HUES6 (cell line): ENCODE data around the gene LBP.

Experiments used
- H3K27ac ChIP-seq: 2 replicates; pipeline ENCODE4 v1.7.0; 2013; ENCODE audit warnings: low read depth, mild to moderate bottlenecking, low read length, inconsistent platforms
- H3K27me3 ChIP-seq: 2 replicates; pipeline ENCODE4 v1.6.1; 2013; ENCODE audit warnings: low read length; ENCODE audit not compliant: control insufficient read depth, insufficient read depth
- H3K36me3 ChIP-seq: 2 replicates; pipeline ENCODE4 v1.6.1; 2013; ENCODE audit warnings: low read length; ENCODE audit not compliant: control insufficient read depth, insufficient read depth
- H3K4me1 ChIP-seq: 2 replicates; pipeline ENCODE4 v1.6.1; 2013; ENCODE audit warnings: low read length; ENCODE audit not compliant: control insufficient read depth, insufficient read depth
- H3K4me3 ChIP-seq: 2 replicates; pipeline ENCODE4 v1.5.1; 2013; ENCODE audit warnings: low read depth, low read length
- H3K9ac ChIP-seq: one replicate; pipeline ENCODE4 v1.6.1; 2013; ENCODE audit warnings: mild to moderate bottlenecking, low read length
- H3K9me3 ChIP-seq: 2 replicates; pipeline ENCODE4 v1.6.1; 2013; ENCODE audit warnings: low read depth, low read length; ENCODE audit not compliant: control insufficient read depth, insufficient read depth

LBP gene

DNA sequence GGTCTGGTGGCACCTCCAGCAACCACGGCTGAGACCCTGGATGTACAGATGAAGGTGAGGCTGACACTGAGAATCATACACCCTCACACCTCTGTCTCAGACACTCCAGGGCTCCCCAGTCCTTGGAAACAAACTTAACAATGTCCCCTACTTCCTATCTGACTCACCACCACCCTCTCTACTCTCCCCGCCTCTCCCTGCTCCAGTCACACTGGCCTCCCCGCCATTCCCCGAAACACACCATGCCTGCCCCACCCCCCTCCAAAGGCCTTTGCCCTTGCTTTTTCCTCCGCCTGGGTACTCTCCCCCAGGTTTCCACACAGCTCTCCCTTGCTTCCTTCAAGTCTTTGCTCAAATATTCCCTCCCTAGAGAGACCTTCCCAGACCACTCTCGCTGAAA, 26.1 kb upstream of the LBP start:
- no peaks in the 10 kb centered on the region for H3K4me1 ChIP-seq
- peaks cover 13% of the 10 kb centered on the region; the same call in 1 of the 2 replicates for H3K27me3 ChIP-seq
- H3K9ac ChIP-seq: no peak overlapping the region
- H3K9me3 ChIP-seq: no peaks in the 10 kb centered on the region
- no peak overlapping the region for H3K4me3 ChIP-seq
- H3K36me3 ChIP-seq: no peaks in the 10 kb centered on the region
- H3K27ac ChIP-seq: no peak overlapping the region

- peaks cover 13% of the 10 kb centered on the region; the same call in 1 of the 2 replicates for H3K27me3 ChIP-seq
- no peaks in the 10 kb centered on the region for H3K9me3 ChIP-seq
- H3K4me1 ChIP-seq: no peaks in the 10 kb centered on the region
- no peaks in the 10 kb centered on the region for H3K36me3 ChIP-seq
- H3K27ac ChIP-seq: no peak overlapping the region
- no peak overlapping the region for H3K4me3 ChIP-seq
- no peak overlapping the region for H3K9ac ChIP-seq
Measured at GRCh38 chr20:38321959-38322598, 24.2 kb upstream of the LBP start.

- no peak overlapping the region for H3K27ac ChIP-seq
- H3K36me3 ChIP-seq: no peaks in the 10 kb centered on the region
- no peaks in the 10 kb centered on the region for H3K9me3 ChIP-seq
- no peak overlapping the region for H3K9ac ChIP-seq
- H3K4me1 ChIP-seq: no peaks in the 10 kb centered on the region
- H3K27me3 ChIP-seq: peaks cover 13% of the 10 kb centered on the region; the same call in 1 of the 2 replicates
- H3K4me3 ChIP-seq: no peak overlapping the region
Measured at GRCh38 chr20:38324159-38324558, 22.1 kb upstream of the LBP start.

DNA sequence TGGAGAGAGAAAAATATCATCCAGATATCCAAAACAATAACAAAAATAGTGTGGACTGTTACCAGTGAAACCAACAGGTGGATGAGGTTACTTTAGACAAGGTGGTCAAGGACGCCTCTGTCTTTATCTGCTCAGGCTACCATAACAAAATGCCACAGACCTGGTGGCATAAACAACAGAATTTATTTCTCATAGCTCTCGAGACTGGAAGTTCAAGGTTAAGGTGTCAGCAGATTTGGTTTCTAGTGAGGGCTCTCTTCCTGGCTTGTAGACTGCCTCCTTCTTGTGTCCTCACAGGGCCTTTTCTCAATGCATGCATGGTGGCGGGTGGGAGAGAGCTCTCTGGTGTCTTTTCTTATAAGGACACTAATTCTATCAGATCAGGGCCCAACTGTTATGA, 21.1 kb upstream of the LBP start:
- Histone ChIP-seq H3K4me1 (no peaks in the 10 kb centered on the region), H3K9me3 (no peaks in the 10 kb centered on the region), H3K36me3 (no peaks in the 10 kb centered on the region), H3K4me3 (no peak overlapping the region), H3K9ac (no peak overlapping the region), H3K27me3 (peaks cover 6% of the 10 kb centered on the region; the same call in 1 of the 2 replicates), H3K27ac (no peak overlapping the region)

DNA sequence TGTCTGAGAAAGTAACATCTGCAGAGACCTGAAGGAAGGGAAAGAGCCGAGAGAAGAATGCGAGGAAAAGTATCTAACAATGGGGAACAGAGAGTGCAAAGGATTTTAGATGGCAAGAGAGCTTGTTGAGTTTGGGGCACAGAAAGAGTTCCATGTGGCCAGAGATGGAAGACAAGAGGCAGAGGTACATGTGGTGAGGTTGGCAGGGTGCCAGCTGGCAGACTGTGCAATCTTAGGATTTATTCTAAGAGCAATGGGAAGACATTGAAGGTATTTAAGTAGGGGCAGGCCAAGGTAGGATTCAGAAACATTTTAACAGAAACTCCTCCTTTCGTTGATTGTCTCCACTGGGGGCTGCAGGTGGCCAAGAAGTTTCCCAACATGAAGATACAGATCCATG, 20.4 kb upstream of the LBP start:
- Histone ChIP-seq H3K9ac (no peak overlapping the region), H3K4me1 (no peaks in the 10 kb centered on the region), H3K36me3 (no peaks in the 10 kb centered on the region), H3K27me3 (peaks cover 6% of the 10 kb centered on the region; the same call in 1 of the 2 replicates), H3K27ac (no peak overlapping the region), H3K9me3 (no peaks in the 10 kb centered on the region), H3K4me3 (no peak overlapping the region)

DNA sequence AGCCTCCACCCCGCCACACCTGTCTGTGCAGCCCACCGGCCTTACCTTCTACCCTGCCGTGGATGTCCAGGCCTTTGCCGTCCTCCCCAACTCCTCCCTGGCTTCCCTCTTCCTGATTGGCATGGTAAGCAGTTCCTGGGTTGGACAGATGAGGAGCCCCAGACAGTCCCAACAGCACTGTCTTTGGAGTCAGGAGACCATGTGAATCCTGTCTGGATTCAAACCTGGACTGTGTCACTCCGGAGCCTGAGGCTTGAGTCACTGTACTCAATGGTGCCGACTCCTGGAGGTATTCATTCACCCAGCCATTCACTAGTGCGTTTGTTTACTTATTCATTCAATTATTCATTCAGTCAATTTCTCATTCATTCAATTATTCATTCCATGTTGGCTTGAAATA, 20.0 kb upstream of the LBP start:
- peaks cover 4% of the 10 kb centered on the region; the same call in 1 of the 2 replicates for H3K27me3 ChIP-seq
- H3K36me3 ChIP-seq: no peaks in the 10 kb centered on the region
- no peaks in the 10 kb centered on the region for H3K4me1 ChIP-seq
- H3K9ac ChIP-seq: no peak overlapping the region
- no peak overlapping the region for H3K27ac ChIP-seq
- no peaks in the 10 kb centered on the region for H3K9me3 ChIP-seq
- no peak overlapping the region for H3K4me3 ChIP-seq

DNA sequence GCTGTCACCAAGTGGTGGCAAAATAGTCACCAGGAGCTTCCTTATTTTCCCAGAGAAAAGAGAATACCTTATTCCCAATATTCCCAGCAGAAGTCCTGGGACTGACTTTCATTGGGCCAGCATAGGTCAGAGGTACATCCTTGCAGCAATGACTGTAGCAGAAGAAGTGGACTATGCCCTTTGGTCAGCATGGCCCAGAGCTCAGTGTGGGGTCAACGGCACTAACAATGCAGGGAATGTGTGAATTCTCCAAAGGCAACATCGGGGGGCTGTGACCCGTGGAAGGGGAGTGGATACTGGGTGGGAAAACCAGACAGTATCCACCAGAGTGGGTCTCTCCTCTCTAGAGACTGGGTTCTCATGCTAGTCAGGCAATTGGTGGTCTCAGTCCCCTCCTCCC, 15.6 kb upstream of the LBP start:
- Histone ChIP-seq H3K9ac (no peak overlapping the region), H3K4me3 (no peak overlapping the region), H3K9me3 (no peaks in the 10 kb centered on the region), H3K27me3 (no peaks in the 10 kb centered on the region), H3K4me1 (no peaks in the 10 kb centered on the region), H3K27ac (no peak overlapping the region), H3K36me3 (no peaks in the 10 kb centered on the region)

GRCh38 chr20:38331245-38331644, 15.0 kb upstream of the LBP start:
- no peaks in the 10 kb centered on the region for H3K9me3 ChIP-seq
- H3K27me3 ChIP-seq: no peaks in the 10 kb centered on the region
- no peak overlapping the region for H3K9ac ChIP-seq
- no peak overlapping the region for H3K4me3 ChIP-seq
- H3K4me1 ChIP-seq: no peaks in the 10 kb centered on the region
- no peak overlapping the region for H3K27ac ChIP-seq
- no peaks in the 10 kb centered on the region for H3K36me3 ChIP-seq

- Histone ChIP-seq H3K27ac (no peak overlapping the region), H3K4me1 (no peaks in the 10 kb centered on the region), H3K9me3 (no peaks in the 10 kb centered on the region), H3K9ac (no peak overlapping the region), H3K4me3 (no peak overlapping the region), H3K27me3 (no peaks in the 10 kb centered on the region), H3K36me3 (no peaks in the 10 kb centered on the region)
Measured at GRCh38 chr20:38331814-38332213, 14.5 kb upstream of the LBP start.

DNA sequence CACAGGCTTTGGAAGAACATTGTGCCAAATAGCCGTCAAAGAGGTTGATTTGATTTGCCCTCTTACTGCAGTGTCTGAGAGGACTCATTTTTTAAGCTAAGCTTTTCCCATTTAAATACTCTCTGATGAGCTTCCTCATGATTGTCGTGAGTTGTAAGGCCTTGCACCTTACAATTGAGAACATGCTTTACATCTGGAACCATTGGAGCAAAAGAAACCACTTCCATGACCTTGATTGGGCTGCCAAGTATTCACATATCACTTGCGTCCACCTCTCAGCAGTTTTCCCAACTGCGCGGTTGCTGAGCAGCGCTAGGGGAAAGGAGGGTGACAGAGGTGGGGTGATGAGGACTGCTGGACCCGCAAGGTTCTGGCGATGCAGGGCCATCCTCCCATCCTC, 12.3 kb upstream of the LBP start:
- H3K4me1 ChIP-seq: peaks cover under 1% of the 10 kb centered on the region; the same call in 1 of the 2 replicates
- no peak overlapping the region for H3K9ac ChIP-seq
- H3K27ac ChIP-seq: no peak overlapping the region
- no peaks in the 10 kb centered on the region for H3K36me3 ChIP-seq
- no peak overlapping the region for H3K4me3 ChIP-seq
- H3K27me3 ChIP-seq: no peaks in the 10 kb centered on the region
- H3K9me3 ChIP-seq: peaks cover 7% of the 10 kb centered on the region

GRCh38 chr20:38336726-38337125, 9.6 kb upstream of the LBP start:
- no peaks in the 10 kb centered on the region for H3K36me3 ChIP-seq
- no peaks in the 10 kb centered on the region for H3K27me3 ChIP-seq
- H3K4me1 ChIP-seq: peaks cover 12% of the 10 kb centered on the region
- H3K9me3 ChIP-seq: peaks cover 7% of the 10 kb centered on the region
- no peak overlapping the region for H3K27ac ChIP-seq
- no peak overlapping the region for H3K4me3 ChIP-seq
- no peak overlapping the region for H3K9ac ChIP-seq
